HG02884 (cell line): ENCODE results near the gene RSU1.
"Not testable (repeated sequence)": the region's sequence is repeated elsewhere in the genome, so short reads cannot be mapped to it uniquely, and the experiment has no call there.

Experiments
- ATAC-seq: cut with Tn5 transposase; IDR thresholded peaks from one replicate; pipeline ENCODE4 v1.9.1; 2021; ENCODE audit warnings: mild to moderate bottlenecking, moderate library complexity; ENCODE audit not compliant: unreplicated experiment

Gene RSU1

GRCh38 chr10:16817125-16818019, at the start of gene RSU1:
Gene RSU1, minus strand, starts transcription at chr10:16817424. Its CDS starts 343 bp downstream, at chr10:16817081.
- peak; percentile 98 for ATAC-seq

GRCh38 chr10:16866541-16867275, 49.5 kb upstream of the RSU1 start:
- no peak for ATAC-seq

GRCh38 chr10:16865766-16866165, 48.5 kb upstream of the RSU1 start:
- no peak for ATAC-seq

- no peak for ATAC-seq
Measured at GRCh38 chr10:16863766-16864165, 46.5 kb upstream of the RSU1 start.

- no peak for ATAC-seq
Measured at GRCh38 chr10:16857419-16857818, 40.2 kb upstream of the RSU1 start.

- ATAC-seq: no peak
Measured at GRCh38 chr10:16856567-16856966, 39.3 kb upstream of the RSU1 start.

- no peak for ATAC-seq
Measured at GRCh38 chr10:16856092-16856491, 38.9 kb upstream of the RSU1 start.

GRCh38 chr10:16854623-16855022, 37.4 kb upstream of the RSU1 start:
- ATAC-seq: no peak

- no peak for ATAC-seq
Measured at GRCh38 chr10:16853809-16854208, 36.6 kb upstream of the RSU1 start.

GRCh38 chr10:16853201-16853600, 36.0 kb upstream of the RSU1 start:
- no peak for ATAC-seq

- no peak for ATAC-seq
Measured at GRCh38 chr10:16852624-16853023, 35.4 kb upstream of the RSU1 start.

- no peak for ATAC-seq
Measured at GRCh38 chr10:16848562-16849154, 31.4 kb upstream of the RSU1 start.

- no peak for ATAC-seq
Measured at GRCh38 chr10:16847644-16848043, 30.4 kb upstream of the RSU1 start.

- no peak for ATAC-seq
Measured at GRCh38 chr10:16845248-16845647, 28.0 kb upstream of the RSU1 start.

GRCh38 chr10:16843252-16843870, 26.1 kb upstream of the RSU1 start:
- ATAC-seq: peak; percentile 62

GRCh38 chr10:16835228-16835627, 18.0 kb upstream of the RSU1 start:
- no peak for ATAC-seq

GRCh38 chr10:16832351-16833080, 15.3 kb upstream of the RSU1 start:
- ATAC-seq: no peak

- no peak for ATAC-seq
Measured at GRCh38 chr10:16828701-16829175, 11.5 kb upstream of the RSU1 start.

GRCh38 chr10:16828114-16828568, 10.9 kb upstream of the RSU1 start:
- ATAC-seq: peak; percentile 82

- not testable (repeated sequence) for ATAC-seq
Measured at GRCh38 chr10:16827474-16827873, 10.2 kb upstream of the RSU1 start.
